Liver (tissue), 9 donors: Measurements from ENCODE around the gene MBOAT1. TPM values are rescaled to one million over a fixed set of nuclear protein-coding genes. Genes with fewer than 3 reads are reported as not detected.

Experiments used
- DNase-seq: peaks from one replicate; pipeline ENCODE4 v3.0.0-alpha.2; 2017; ENCODE audit warnings: low spot score
- H3K27ac ChIP-seq, 2 donors: one replicate each; pipeline ENCODE4 v1.7.0; 2013; ENCODE audit warnings: inconsistent platforms in 2 of 2, low read length in 2 of 2, control low read depth in 1 of 2, low read depth in 1 of 2, mild to moderate bottlenecking in 1 of 2
- H3K27me3 ChIP-seq, 4 donors: one replicate each; pipeline versions ENCODE4 v1.6.1 to v1.7.0; 2013; ENCODE audit warnings: low read length in 3 of 4, inconsistent platforms in 1 of 4, mild to moderate bottlenecking in 1 of 4, moderate library complexity in 1 of 4; ENCODE audit not compliant: control insufficient read depth in 4 of 4, insufficient read depth in 4 of 4
- H3K36me3 ChIP-seq, 4 donors: one replicate each; pipeline versions ENCODE4 v1.6.1 to v1.7.0; 2013; ENCODE audit warnings: low read length in 3 of 4, mild to moderate bottlenecking in 3 of 4, low read depth in 1 of 4, moderate library complexity in 1 of 4; ENCODE audit not compliant: control insufficient read depth in 4 of 4, insufficient read depth in 3 of 4
- H3K4me1 ChIP-seq, 4 donors: one replicate each; pipeline versions ENCODE4 v1.6.1 to v1.7.0; 2013; ENCODE audit warnings: low read length in 3 of 4, mild to moderate bottlenecking in 3 of 4, moderate library complexity in 1 of 4; ENCODE audit not compliant: control insufficient read depth in 4 of 4, insufficient read depth in 4 of 4
- H3K4me3 ChIP-seq, 3 donors: one replicate each; pipeline versions ENCODE4 v1.6.1 to v1.7.0; 2013; ENCODE audit warnings: low read length in 3 of 3, control low read depth in 1 of 3, low read depth in 1 of 3, mild to moderate bottlenecking in 1 of 3
- H3K9ac ChIP-seq, 2 donors: one replicate each; pipeline ENCODE4 v1.7.0; 2013; ENCODE audit warnings: low read length in 2 of 2, mild to moderate bottlenecking in 2 of 2, moderate library complexity in 2 of 2, control low read depth in 1 of 2, low read depth in 1 of 2
- H3K9me3 ChIP-seq, 4 donors: one replicate each; pipeline versions ENCODE4 v1.6.1 to v1.7.0; 2013; ENCODE audit warnings: low read length in 3 of 4; ENCODE audit not compliant: control insufficient read depth in 4 of 4
- ATF3 ChIP-seq: IDR thresholded peaks from 2 replicates; pipeline ENCODE4 v1.6.1; 2016; ENCODE audit warnings: antibody characterized with exemption
- CTCF ChIP-seq: fragments of 150-350 bp; IDR thresholded peaks from 2 replicates; pipeline ENCODE4 v1.5.1; 2017; ENCODE audit warnings: improper control_type of control experiment, low read depth, low read length; ENCODE audit not compliant: missing input control
- EGR1 ChIP-seq, 2 donors: IDR thresholded peaks; 2 replicates each; pipeline ENCODE4 v1.6.1; 2016 to 2018; ENCODE audit warnings: antibody characterized with exemption in 2 of 2, low read depth in 2 of 2
- FOXA1 ChIP-seq: IDR thresholded peaks from 2 replicates; pipeline ENCODE4 v1.6.1; 2016; ENCODE audit warnings: antibody characterized with exemption
- FOXA2 ChIP-seq: IDR thresholded peaks from 2 replicates; pipeline ENCODE4 v1.6.1; 2016; ENCODE audit warnings: antibody characterized with exemption
- GABPA ChIP-seq, 2 donors: IDR thresholded peaks in 1 of 2; conservative IDR thresholded peaks in 1 of 2; 2 replicates each; pipeline ENCODE4 v1.6.1; 2016; ENCODE audit warnings: antibody characterized with exemption in 2 of 2, mild to moderate bottlenecking in 1 of 2, moderate library complexity in 1 of 2
- HNF4A ChIP-seq, 2 donors: conservative IDR thresholded peaks; 2 replicates each; pipeline ENCODE4 v1.6.1; 2016; ENCODE audit warnings: antibody characterized with exemption in 2 of 2, mild to moderate bottlenecking in 2 of 2
- HNF4G ChIP-seq: IDR thresholded peaks from 2 replicates; pipeline ENCODE4 v1.6.1; 2016; ENCODE audit warnings: antibody characterized with exemption
- JUND ChIP-seq, 2 donors: IDR thresholded peaks; 2 replicates each; pipeline ENCODE4 v1.6.1; 2016; ENCODE audit warnings: antibody characterized with exemption in 2 of 2
- MAX ChIP-seq: IDR thresholded peaks from 2 replicates; pipeline ENCODE4 v1.6.1; 2016; ENCODE audit warnings: antibody characterized with exemption
- NR2F2 ChIP-seq: IDR thresholded peaks from 2 replicates; pipeline ENCODE4 v1.6.1; 2016; ENCODE audit warnings: antibody characterized with exemption
- RAD21 ChIP-seq, 2 donors: IDR thresholded peaks; 2 replicates each; pipeline ENCODE4 v1.6.1; 2016; ENCODE audit warnings: antibody characterized with exemption in 2 of 2, mild to moderate bottlenecking in 2 of 2
- REST ChIP-seq: IDR thresholded peaks from 2 replicates; pipeline ENCODE4 v1.6.1; 2016; ENCODE audit warnings: antibody characterized with exemption, mild to moderate bottlenecking
- RXRA ChIP-seq, 2 donors: IDR thresholded peaks; 2 replicates each; pipeline ENCODE4 v1.6.1; 2017 to 2018; ENCODE audit warnings: antibody characterized with exemption in 2 of 2, mild to moderate bottlenecking in 1 of 2
- SP1 ChIP-seq: IDR thresholded peaks from 2 replicates; pipeline ENCODE4 v1.6.1; 2018; ENCODE audit warnings: antibody characterized with exemption, mild to moderate bottlenecking
- TAF1 ChIP-seq: conservative IDR thresholded peaks from 2 replicates; pipeline ENCODE4 v1.6.1; 2016; ENCODE audit warnings: antibody characterized with exemption, mild to moderate bottlenecking
- YY1 ChIP-seq: IDR thresholded peaks from 2 replicates; pipeline ENCODE4 v1.6.1; 2016; ENCODE audit warnings: antibody characterized with exemption, mild to moderate bottlenecking
- ZBTB33 ChIP-seq: IDR thresholded peaks from 2 replicates; pipeline ENCODE4 v1.6.1; 2016; ENCODE audit warnings: antibody characterized with exemption
- WGBS: extraction: QIAGEN DNeasy Blood & Tissue Kit; methylation state at CpG from one replicate; pipeline ENCODE4 v1.1.7; 2013; 5-methylcytosine and 5-hydroxymethylcytosine counted together
- polyA plus RNA-seq, 2 donors: library from polyadenylated mRNA; stranded (reverse) in 1 of 2; unstranded in 1 of 2; fragments of 200-250 nt in 1 of 2; fragments of >200 nt in 1 of 2; fragmentation: Nextera tagmentation in 1 of 2; extraction: Ambion mirVana in 1 of 2; gene quantifications; one replicate each; pipeline versions ENCODE4 v1.2.1 to v1.2.3, GENCODE V29; 2013 to 2015
- total RNA-seq, 2 donors: library from RNA; depleted of rRNA; stranded (reverse); fragments of >200 nt; gene quantifications; one replicate each; pipeline ENCODE4 v1.2.3, GENCODE V29; 2014
- donor health status: healthy.
- donor health status: healthy.
- donor health status: healthy.
- donor health status: healthy.
- donor health status: healthy.

MBOAT1 gene
- total and polyA plus RNA-seq, 4 donors: 1.2 to 9.3 (median 3.3) TPM

GRCh38 chr6:20211037-20211940 lies 980 bp downstream of the MBOAT1 start:
- Histone ChIP-seq H3K4me3 (peak overlapping the region; percentile 60 to 94 (median 62)), H3K27me3 (no peaks in the 10 kb centered on the region), H3K36me3 (no peaks in the 10 kb centered on the region), H3K9me3 (no peaks in the 10 kb centered on the region), H3K27ac (peak overlapping the region; percentile 76 to 94), H3K4me1 (peaks cover 3 to 20% (median 6%) of the 10 kb centered on the region in 4 donors), H3K9ac (peak overlapping the region; percentile 42 to 89)
- no peak for TF ChIP-seq REST
- no peak for TF ChIP-seq ZBTB33
- no peak for TF ChIP-seq RXRA (IDR thresholded peaks at IDR 0.05)
- no peak for TF ChIP-seq EGR1 (IDR thresholded peaks at IDR 0.05; ENCODE audit: low read depth in 2 of 2)
- TF ChIP-seq HNF4A (conservative IDR thresholded peaks at IDR 0.05): no peak
- TF ChIP-seq TAF1: no peak
- TF ChIP-seq YY1: no peak
- no peak for TF ChIP-seq JUND (IDR thresholded peaks at IDR 0.05)
- no peak for TF ChIP-seq GABPA (IDR thresholded peaks at IDR 0.05 in 1 of 2, conservative IDR thresholded peaks at IDR 0.05 in 1 of 2)
- TF ChIP-seq MAX: no peak
- no peak for TF ChIP-seq FOXA2
- TF ChIP-seq ATF3: no peak
- TF ChIP-seq CTCF: no peak
- TF ChIP-seq RAD21 (IDR thresholded peaks at IDR 0.05): no peak
- TF ChIP-seq FOXA1: no peak
- no peak for TF ChIP-seq HNF4G
- TF ChIP-seq SP1: no peak
- no peak for TF ChIP-seq NR2F2
- WGBS: 30% methylated on average over 17 of the region's 17 CpGs
- DNase-seq: no peak
